WTC11 (cell line): ENCODE measurements around the gene WDR54. TPM values are rescaled to one million over a fixed set of nuclear protein-coding genes. Genes with fewer than 3 reads are reported as not detected.

Experiments
- CREM ChIP-seq: sonication (generic); formaldehyde crosslinking; IDR thresholded peaks from 2 replicates; pipeline ENCODE4 v1.8.1; 2022; ENCODE audit warnings: mild to moderate bottlenecking, missing genetic modification reagents, moderate library complexity
- CTCF ChIP-seq: fragments of 200-600 bp; IDR thresholded peaks from 2 replicates; pipeline ENCODE4 v1.8.0; 2022; ENCODE audit warnings: antibody characterized with exemption
- E2F1 ChIP-seq: sonication (generic); formaldehyde crosslinking; IDR thresholded peaks from 2 replicates; pipeline ENCODE4 v1.8.0; 2022; ENCODE audit warnings: mild to moderate bottlenecking, missing genetic modification reagents
- ERG ChIP-seq: fragments of 250-450 bp; sonication (Bioruptor Pico); IDR thresholded peaks from 2 replicates; pipeline ENCODE4 v1.8.0; 2021; ENCODE audit warnings: mild to moderate bottlenecking
- FOXP1 ChIP-seq: sonication (generic); formaldehyde crosslinking; IDR thresholded peaks from 2 replicates; pipeline ENCODE4 v1.8.0; 2022; ENCODE audit warnings: missing genetic modification reagents, mild to moderate bottlenecking, moderate library complexity, borderline replicate concordance
- GABPB1 ChIP-seq: sonication (generic); formaldehyde crosslinking; IDR thresholded peaks from 2 replicates; pipeline ENCODE4 v1.8.1; 2023; ENCODE audit warnings: mild to moderate bottlenecking, missing genetic modification reagents
- GRHL2 ChIP-seq: fragments of 250-450 bp; sonication (Bioruptor Pico); IDR thresholded peaks from 2 replicates; pipeline ENCODE4 v1.8.0; 2022; ENCODE audit warnings: mild to moderate bottlenecking, moderate library complexity; ENCODE audit not compliant: insufficient replicate concordance, severe bottlenecking
- GTF2I ChIP-seq: fragments of 250-450 bp; sonication (Bioruptor Pico); conservative IDR thresholded peaks from 2 replicates; pipeline ENCODE4 v1.4.0; 2021; ENCODE audit warnings: mild to moderate bottlenecking
- HMGA2 ChIP-seq: fragments of 250-450 bp; sonication (Bioruptor Pico); IDR thresholded peaks from 2 replicates; pipeline ENCODE4 v1.4.0; 2021; ENCODE audit warnings: mild to moderate bottlenecking, moderate library complexity
- NFYB ChIP-seq: sonication (generic); formaldehyde crosslinking; conservative IDR thresholded peaks from 2 replicates; pipeline ENCODE4 v1.8.0; 2022; ENCODE audit warnings: low read depth, missing genetic modification reagents
- NR3C1 ChIP-seq: sonication (generic); formaldehyde crosslinking; conservative IDR thresholded peaks from 2 replicates; pipeline ENCODE4 v1.8.1; 2023; ENCODE audit warnings: low read depth, mild to moderate bottlenecking, missing genetic modification reagents
- SP1 ChIP-seq: sonication (generic); formaldehyde crosslinking; conservative IDR thresholded peaks from 2 replicates; pipeline ENCODE4 v1.8.1; 2022; ENCODE audit warnings: missing genetic modification reagents
- TCF7 ChIP-seq: sonication (generic); formaldehyde crosslinking; IDR thresholded peaks from 2 replicates; pipeline ENCODE4 v1.8.0; 2022; ENCODE audit warnings: mild to moderate bottlenecking, low read depth, missing genetic modification reagents, moderate library complexity
- TP53 ChIP-seq: sonication (generic); formaldehyde crosslinking; IDR thresholded peaks from 2 replicates; pipeline ENCODE4 v1.8.1; 2023; ENCODE audit warnings: mild to moderate bottlenecking, missing genetic modification reagents
- ZBTB21 ChIP-seq: sonication (generic); formaldehyde crosslinking; IDR thresholded peaks from 2 replicates; pipeline ENCODE4 v1.8.1; 2023; ENCODE audit warnings: mild to moderate bottlenecking, missing genetic modification reagents, borderline replicate concordance
- ZNF138 ChIP-seq: sonication (generic); formaldehyde crosslinking; conservative IDR thresholded peaks from 2 replicates; pipeline ENCODE4 v1.8.1; 2022; ENCODE audit warnings: mild to moderate bottlenecking, moderate library complexity, missing genetic modification reagents
- ZNF396 ChIP-seq: fragments of 250-450 bp; sonication (Bioruptor Pico); IDR thresholded peaks from 2 replicates; pipeline ENCODE4 v1.8.0; 2021; ENCODE audit warnings: mild to moderate bottlenecking, moderate library complexity, borderline replicate concordance
- ZNF532 ChIP-seq: fragments of 250-450 bp; sonication (Bioruptor Pico); IDR thresholded peaks from 2 replicates; pipeline ENCODE4 v1.9.0; 2021; ENCODE audit warnings: mild to moderate bottlenecking, borderline replicate concordance
- total RNA-seq: library from RNA; stranded (reverse); gene quantifications from 3 replicates; pipeline ENCODE4 v1.2.3, GENCODE V29; 2021
- TF ChIP-seq, protein P1 (sequence below): sonication (generic); formaldehyde crosslinking; IDR thresholded peaks from 2 replicates; pipeline ENCODE4 v1.8.0; 2022; ENCODE audit warnings: missing genetic modification reagents
- TF ChIP-seq, protein P2 (sequence below): fragments of 250-450 bp; sonication (Bioruptor Pico); IDR thresholded peaks from 2 replicates; pipeline ENCODE4 v1.9.0; 2021; ENCODE audit warnings: mild to moderate bottlenecking
- TF ChIP-seq, protein P3 (sequence below): sonication (generic); formaldehyde crosslinking; IDR thresholded peaks from 2 replicates; pipeline ENCODE4 v1.8.1; 2022; ENCODE audit warnings: mild to moderate bottlenecking, missing genetic modification reagents, moderate library complexity, borderline replicate concordance

Gene WDR54
- total RNA-seq, 1 experiment from 2014 or later = 55.2 TPM

DNA sequence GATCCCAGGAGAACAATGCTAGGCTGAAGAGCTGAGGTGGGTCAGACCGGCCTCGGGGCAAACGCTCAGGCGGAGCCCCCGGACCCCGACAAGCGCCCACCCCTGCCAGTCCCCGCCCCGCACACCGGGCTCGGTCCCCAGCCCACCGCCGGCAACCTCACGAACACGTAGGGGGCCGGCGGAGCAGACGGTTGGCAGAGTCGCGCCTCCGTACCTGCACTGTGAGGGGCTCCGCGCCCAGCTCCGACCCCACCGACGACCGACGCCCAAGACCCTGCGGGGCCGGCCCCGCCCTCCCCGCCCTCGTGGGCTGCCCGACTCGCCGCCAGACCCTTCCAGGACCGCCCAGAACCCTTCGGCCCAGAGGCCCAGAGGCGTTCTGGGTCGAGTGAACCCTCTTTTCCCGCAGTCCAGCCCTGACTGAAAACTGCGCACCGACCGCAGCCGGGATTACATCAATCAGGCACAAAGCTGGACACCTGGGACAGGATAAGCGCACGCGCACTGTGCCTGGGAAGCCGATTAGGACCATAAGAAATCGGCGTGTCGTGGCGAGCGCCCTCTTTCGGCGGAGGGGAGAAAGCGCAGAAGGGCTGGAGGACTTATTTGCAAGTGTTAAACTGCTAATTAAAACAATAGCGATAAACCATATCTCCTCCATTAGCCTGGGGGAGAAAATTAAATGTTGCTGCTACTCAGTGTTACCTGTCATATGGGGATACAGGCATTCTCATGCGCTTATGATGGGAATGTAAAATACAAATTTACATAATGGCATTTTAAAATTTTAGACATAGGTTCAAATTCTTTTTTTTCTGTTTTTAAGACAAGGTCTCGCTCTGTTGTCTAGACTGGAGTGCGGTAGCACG is 29.7 kb upstream of the WDR54 start (continued):
- TF ChIP-seq, protein P1, sequence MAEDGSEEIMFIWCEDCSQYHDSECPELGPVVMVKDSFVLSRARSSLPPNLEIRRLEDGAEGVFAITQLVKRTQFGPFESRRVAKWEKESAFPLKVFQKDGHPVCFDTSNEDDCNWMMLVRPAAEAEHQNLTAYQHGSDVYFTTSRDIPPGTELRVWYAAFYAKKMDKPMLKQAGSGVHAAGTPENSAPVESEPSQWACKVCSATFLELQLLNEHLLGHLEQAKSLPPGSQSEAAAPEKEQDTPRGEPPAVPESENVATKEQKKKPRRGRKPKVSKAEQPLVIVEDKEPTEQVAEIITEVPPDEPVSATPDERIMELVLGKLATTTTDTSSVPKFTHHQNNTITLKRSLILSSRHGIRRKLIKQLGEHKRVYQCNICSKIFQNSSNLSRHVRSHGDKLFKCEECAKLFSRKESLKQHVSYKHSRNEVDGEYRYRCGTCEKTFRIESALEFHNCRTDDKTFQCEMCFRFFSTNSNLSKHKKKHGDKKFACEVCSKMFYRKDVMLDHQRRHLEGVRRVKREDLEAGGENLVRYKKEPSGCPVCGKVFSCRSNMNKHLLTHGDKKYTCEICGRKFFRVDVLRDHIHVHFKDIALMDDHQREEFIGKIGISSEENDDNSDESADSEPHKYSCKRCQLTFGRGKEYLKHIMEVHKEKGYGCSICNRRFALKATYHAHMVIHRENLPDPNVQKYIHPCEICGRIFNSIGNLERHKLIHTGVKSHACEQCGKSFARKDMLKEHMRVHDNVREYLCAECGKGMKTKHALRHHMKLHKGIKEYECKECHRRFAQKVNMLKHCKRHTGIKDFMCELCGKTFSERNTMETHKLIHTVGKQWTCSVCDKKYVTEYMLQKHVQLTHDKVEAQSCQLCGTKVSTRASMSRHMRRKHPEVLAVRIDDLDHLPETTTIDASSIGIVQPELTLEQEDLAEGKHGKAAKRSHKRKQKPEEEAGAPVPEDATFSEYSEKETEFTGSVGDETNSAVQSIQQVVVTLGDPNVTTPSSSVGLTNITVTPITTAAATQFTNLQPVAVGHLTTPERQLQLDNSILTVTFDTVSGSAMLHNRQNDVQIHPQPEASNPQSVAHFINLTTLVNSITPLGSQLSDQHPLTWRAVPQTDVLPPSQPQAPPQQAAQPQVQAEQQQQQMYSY = no peak
- no peak for TF ChIP-seq GRHL2 (CRISPR knock-in tag)
- no peak for TF ChIP-seq NR3C1 (CRISPR knock-in tag)
- 0 out of 2 replicates have a peak, but pooled peaks have one; percentile 43 for TF ChIP-seq ZNF138
- TF ChIP-seq, protein P2, sequence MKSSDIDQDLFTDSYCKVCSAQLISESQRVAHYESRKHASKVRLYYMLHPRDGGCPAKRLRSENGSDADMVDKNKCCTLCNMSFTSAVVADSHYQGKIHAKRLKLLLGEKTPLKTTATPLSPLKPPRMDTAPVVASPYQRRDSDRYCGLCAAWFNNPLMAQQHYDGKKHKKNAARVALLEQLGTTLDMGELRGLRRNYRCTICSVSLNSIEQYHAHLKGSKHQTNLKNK (CRISPR knock-in tag) = no peak
- 0 out of 2 replicates have a peak, but pooled peaks have one; percentile 59 for TF ChIP-seq CREM (CRISPR knock-in tag)
- TF ChIP-seq ZNF396 (CRISPR knock-in tag) = no peak
- TF ChIP-seq, protein P3, sequence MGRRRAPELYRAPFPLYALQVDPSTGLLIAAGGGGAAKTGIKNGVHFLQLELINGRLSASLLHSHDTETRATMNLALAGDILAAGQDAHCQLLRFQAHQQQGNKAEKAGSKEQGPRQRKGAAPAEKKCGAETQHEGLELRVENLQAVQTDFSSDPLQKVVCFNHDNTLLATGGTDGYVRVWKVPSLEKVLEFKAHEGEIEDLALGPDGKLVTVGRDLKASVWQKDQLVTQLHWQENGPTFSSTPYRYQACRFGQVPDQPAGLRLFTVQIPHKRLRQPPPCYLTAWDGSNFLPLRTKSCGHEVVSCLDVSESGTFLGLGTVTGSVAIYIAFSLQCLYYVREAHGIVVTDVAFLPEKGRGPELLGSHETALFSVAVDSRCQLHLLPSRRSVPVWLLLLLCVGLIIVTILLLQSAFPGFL (CRISPR knock-in tag) = no peak
- no peak for TF ChIP-seq GABPB1 (CRISPR knock-in tag)
- TF ChIP-seq FOXP1 (CRISPR knock-in tag) = no peak
- 0 out of 2 replicates have a peak, but pooled peaks have one; percentile 35 for TF ChIP-seq ZBTB21 (CRISPR knock-in tag)
- peak; percentile 92 for TF ChIP-seq CTCF
- TF ChIP-seq NFYB (CRISPR knock-in tag) = no peak
- no peak for TF ChIP-seq ZNF532 (CRISPR knock-in tag)
- TF ChIP-seq E2F1 = no peak
- no peak for TF ChIP-seq HMGA2 (CRISPR knock-in tag)
- TF ChIP-seq GTF2I (CRISPR knock-in tag) = no peak
- no peak for TF ChIP-seq TCF7 (CRISPR knock-in tag)
- TF ChIP-seq SP1 (CRISPR knock-in tag) = peak; percentile 53
- TF ChIP-seq TP53 (CRISPR knock-in tag) = no peak
- TF ChIP-seq ERG (CRISPR knock-in tag) = 0 out of 2 replicates have a peak, but pooled peaks have one; percentile 66
